GM12873 (cell line): ENCODE results near the gene SFXN2.

Source experiments
- CTCF ChIP-seq: IDR thresholded peaks from 2 replicates; pipeline ENCODE4 v1.5.1; 2012; ENCODE audit warnings: low read depth, mild to moderate bottlenecking, moderate library complexity, low read length, control low read depth; ENCODE audit not compliant: insufficient read depth; ENCODE audit errors: missing control alignments

SFXN2 gene

GRCh38 chr10:102785818-102786217 is 71.4 kb downstream of the SFXN2 start:
- no peak for TF ChIP-seq CTCF

GRCh38 chr10:102791754-102792395 is 77.4 kb downstream of the SFXN2 start:
- no peak for TF ChIP-seq CTCF
